Measurements from ENCODE around the gene ZMAT5. TPM values are rescaled to one million over a fixed set of nuclear protein-coding genes. Genes with fewer than 3 reads are reported as not detected.

The ZMAT5 gene
- total RNA-seq, 1 experiment from 2014 or later: 13.4 TPM

DNA sequence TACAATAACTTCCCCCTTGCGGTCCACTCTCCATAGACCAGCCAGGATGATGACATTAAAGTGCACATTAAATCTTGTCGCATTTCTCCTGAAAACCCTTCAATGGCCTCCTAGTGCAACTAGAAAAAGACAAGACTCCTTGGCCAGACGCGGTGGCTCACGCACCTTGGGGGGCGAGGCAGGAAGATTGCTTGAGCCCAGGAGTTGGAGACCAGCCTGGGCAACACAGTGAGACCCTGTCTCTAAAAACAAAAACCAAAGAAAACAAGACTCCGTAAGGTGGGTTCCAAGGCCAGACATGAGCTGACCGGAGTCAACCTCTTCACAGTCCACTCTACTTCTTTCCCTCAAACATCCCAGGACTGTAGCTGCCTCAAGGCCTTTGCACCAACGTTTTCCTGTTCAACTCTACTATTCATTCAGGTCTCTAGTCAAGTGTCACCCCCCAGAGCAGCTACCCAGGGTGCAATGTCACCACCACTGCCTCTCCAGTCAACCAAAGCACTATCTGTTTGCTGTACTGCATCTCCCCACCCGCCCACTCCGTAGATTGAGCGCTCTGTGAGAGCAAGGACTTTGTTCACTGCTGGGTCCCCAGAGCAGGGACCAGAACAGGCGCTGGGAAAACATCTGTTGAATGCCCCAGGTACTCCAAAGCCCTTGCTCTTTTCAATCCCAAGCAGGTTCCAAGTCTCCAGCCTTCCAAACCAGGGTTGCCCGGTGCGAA is 739 bp downstream of the ZMAT5 start:
- Mint-ChIP-seq H3K27ac (peak overlapping the region; percentile 95), H3K27me3 (ENCODE audit: low read depth) (no peaks in the 10 kb centered on the region), H3K4me3 (peak overlapping the region; percentile 100), H3K4me1 (peaks cover 14% of the 10 kb centered on the region), H3K9me3 (no peaks in the 10 kb centered on the region), H3K36me3 (peaks cover 27% of the 10 kb centered on the region)
- peak; percentile 23 for DNase-seq (ENCODE audit: low spot score)
- POLR2A ChIA-PET: interaction anchor here (0.6 to 1.0 kb wide), 2 partner anchors 10 to 16 kb away, joined by 3 read pairs; no protein-coding TSS in a partner anchor
- TF ChIP-seq MYBL2 (CRISPR knock-in tag; IDR thresholded peaks at IDR 0.05): no peak
- TF ChIP-seq ZNF138 (CRISPR knock-in tag; conservative IDR thresholded peaks at IDR 0.05): no peak
- TF ChIP-seq, protein P1, sequence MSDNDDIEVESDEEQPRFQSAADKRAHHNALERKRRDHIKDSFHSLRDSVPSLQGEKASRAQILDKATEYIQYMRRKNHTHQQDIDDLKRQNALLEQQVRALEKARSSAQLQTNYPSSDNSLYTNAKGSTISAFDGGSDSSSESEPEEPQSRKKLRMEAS (CRISPR knock-in tag; IDR thresholded peaks at IDR 0.05): no peak; the same call in 1 of the 2 replicates
- TF ChIP-seq ZNF121 (CRISPR knock-in tag; IDR thresholded peaks at IDR 0.05): peak; percentile 54; the same call in 1 of the 2 replicates
- no peak for TF ChIP-seq GABPB1 (CRISPR knock-in tag; IDR thresholded peaks at IDR 0.05)
- TF ChIP-seq EMX1 (CRISPR knock-in tag; IDR thresholded peaks at IDR 0.05): no peak
- CTCF ChIA-PET: interaction anchor here (0.5 to 1.9 kb wide), 6 partner anchors 8 to 239 kb away, joined by 3 to 12 read pairs (median 3); no protein-coding TSS in a partner anchor
- ATAC-seq: peak; percentile 5; the same call in 1 of the 2 replicates

DNA sequence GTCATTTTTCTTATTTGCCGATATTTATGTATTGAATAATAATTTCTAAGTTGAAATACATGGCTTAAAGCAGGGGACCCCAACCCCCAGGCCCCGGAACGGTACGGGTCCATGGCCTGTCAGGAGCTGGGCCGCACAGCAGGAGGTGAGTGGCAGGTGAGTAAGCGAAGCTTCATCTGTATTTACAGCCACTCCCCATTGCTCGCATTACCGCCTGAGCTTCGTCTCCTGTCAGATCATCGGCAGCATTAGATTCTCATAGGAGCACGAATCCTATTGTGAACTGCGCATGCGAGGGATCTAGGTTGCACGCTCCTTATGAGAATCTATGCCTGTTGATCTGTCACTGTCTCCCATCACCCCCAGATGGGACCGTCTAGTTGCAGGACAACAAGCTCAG is 4.5 kb downstream of the ZMAT5 start:
- CTCF ChIA-PET: interaction anchor here (0.7 to 1.0 kb wide), 2 partner anchors 73 to 243 kb away, joined by 3 read pairs; no protein-coding TSS in a partner anchor
- no peaks in the 10 kb centered on the region for H3K9me3 Mint-ChIP-seq
- H3K27ac Mint-ChIP-seq: no peak overlapping the region
- POLR2A ChIA-PET: interaction anchor here (0.6 kb wide), 2 partner anchors 174 to 320 kb away, joined by 3 to 5 read pairs; no protein-coding TSS in a partner anchor
- peaks cover under 1% of the 10 kb centered on the region for H3K36me3 Mint-ChIP-seq
- no peaks in the 10 kb centered on the region for H3K27me3 Mint-ChIP-seq (ENCODE audit: low read depth)
- peaks cover 6% of the 10 kb centered on the region for H3K4me1 Mint-ChIP-seq
- no peak overlapping the region for H3K4me3 Mint-ChIP-seq
- ATAC-seq (no peak), DNase-seq (ENCODE audit: low spot score) (peak; percentile 48)
- TF ChIP-seq GRHL2 (CRISPR knock-in tag; IDR thresholded peaks at IDR 0.05; ENCODE audit: insufficient replicate concordance, severe bottlenecking) (no peak), NR2C2 (CRISPR knock-in tag; IDR thresholded peaks at IDR 0.05) (no peak), ZNF219 (CRISPR knock-in tag; IDR thresholded peaks at IDR 0.05; ENCODE audit: borderline replicate concordance) (no peak), ZNF263 (CRISPR knock-in tag; IDR thresholded peaks at IDR 0.05; ENCODE audit: low read depth) (no peak), NFE2L1 (CRISPR knock-in tag; IDR thresholded peaks at IDR 0.05) (no peak)
- TF ChIP-seq, protein P2, sequence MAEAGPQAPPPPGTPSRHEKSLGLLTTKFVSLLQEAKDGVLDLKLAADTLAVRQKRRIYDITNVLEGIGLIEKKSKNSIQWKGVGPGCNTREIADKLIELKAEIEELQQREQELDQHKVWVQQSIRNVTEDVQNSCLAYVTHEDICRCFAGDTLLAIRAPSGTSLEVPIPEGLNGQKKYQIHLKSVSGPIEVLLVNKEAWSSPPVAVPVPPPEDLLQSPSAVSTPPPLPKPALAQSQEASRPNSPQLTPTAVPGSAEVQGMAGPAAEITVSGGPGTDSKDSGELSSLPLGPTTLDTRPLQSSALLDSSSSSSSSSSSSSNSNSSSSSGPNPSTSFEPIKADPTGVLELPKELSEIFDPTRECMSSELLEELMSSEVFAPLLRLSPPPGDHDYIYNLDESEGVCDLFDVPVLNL (CRISPR knock-in tag; IDR thresholded peaks at IDR 0.05; ENCODE audit: borderline replicate concordance, low read depth): no peak

DNA sequence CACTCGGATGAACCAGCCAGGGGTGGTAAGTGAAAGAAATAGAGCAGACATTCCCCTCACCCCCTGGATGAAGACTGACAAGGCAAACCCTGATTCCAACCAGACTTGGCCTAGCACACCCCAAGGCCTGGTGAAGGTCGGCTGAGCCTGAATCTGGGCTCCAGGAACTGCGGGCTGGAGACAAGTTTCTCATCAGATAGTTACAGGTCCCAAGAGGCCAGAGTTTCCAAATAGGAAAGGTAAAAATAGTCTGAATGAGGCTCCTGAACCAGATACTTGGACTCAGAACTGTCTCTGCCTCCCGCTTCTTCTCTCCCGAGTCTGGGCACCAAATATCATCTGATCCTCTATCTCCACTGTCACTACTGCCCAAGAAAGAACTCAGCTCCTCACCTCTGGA is 7.8 kb downstream of the ZMAT5 start:
- no peaks in the 10 kb centered on the region for H3K9me3 Mint-ChIP-seq
- DNase-seq (ENCODE audit: low spot score): no peak
- no peak for ATAC-seq
- no peaks in the 10 kb centered on the region for H3K4me1 Mint-ChIP-seq
- TF ChIP-seq, protein P3, sequence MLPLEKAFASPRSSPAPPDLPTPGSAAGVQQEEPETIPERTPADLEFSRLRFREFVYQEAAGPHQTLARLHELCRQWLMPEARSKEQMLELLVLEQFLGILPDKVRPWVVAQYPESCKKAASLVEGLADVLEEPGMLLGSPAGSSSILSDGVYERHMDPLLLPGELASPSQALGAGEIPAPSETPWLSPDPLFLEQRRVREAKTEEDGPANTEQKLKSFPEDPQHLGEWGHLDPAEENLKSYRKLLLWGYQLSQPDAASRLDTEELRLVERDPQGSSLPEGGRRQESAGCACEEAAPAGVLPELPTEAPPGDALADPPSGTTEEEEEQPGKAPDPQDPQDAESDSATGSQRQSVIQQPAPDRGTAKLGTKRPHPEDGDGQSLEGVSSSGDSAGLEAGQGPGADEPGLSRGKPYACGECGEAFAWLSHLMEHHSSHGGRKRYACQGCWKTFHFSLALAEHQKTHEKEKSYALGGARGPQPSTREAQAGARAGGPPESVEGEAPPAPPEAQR (CRISPR knock-in tag; IDR thresholded peaks at IDR 0.05): no peak
- TF ChIP-seq MXD4 (CRISPR knock-in tag; IDR thresholded peaks at IDR 0.05; ENCODE audit: borderline replicate concordance) (no peak), PRRX2 (CRISPR knock-in tag; IDR thresholded peaks at IDR 0.05) (no peak), MYBL2 (CRISPR knock-in tag; IDR thresholded peaks at IDR 0.05) (no peak), ZNF416 (CRISPR knock-in tag; IDR thresholded peaks at IDR 0.05) (no peak)
- TF ChIP-seq, protein P4, sequence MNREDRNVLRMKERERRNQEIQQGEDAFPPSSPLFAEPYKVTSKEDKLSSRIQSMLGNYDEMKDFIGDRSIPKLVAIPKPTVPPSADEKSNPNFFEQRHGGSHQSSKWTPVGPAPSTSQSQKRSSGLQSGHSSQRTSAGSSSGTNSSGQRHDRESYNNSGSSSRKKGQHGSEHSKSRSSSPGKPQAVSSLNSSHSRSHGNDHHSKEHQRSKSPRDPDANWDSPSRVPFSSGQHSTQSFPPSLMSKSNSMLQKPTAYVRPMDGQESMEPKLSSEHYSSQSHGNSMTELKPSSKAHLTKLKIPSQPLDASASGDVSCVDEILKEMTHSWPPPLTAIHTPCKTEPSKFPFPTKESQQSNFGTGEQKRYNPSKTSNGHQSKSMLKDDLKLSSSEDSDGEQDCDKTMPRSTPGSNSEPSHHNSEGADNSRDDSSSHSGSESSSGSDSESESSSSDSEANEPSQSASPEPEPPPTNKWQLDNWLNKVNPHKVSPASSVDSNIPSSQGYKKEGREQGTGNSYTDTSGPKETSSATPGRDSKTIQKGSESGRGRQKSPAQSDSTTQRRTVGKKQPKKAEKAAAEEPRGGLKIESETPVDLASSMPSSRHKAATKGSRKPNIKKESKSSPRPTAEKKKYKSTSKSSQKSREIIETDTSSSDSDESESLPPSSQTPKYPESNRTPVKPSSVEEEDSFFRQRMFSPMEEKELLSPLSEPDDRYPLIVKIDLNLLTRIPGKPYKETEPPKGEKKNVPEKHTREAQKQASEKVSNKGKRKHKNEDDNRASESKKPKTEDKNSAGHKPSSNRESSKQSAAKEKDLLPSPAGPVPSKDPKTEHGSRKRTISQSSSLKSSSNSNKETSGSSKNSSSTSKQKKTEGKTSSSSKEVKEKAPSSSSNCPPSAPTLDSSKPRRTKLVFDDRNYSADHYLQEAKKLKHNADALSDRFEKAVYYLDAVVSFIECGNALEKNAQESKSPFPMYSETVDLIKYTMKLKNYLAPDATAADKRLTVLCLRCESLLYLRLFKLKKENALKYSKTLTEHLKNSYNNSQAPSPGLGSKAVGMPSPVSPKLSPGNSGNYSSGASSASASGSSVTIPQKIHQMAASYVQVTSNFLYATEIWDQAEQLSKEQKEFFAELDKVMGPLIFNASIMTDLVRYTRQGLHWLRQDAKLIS (CRISPR knock-in tag; IDR thresholded peaks at IDR 0.05; ENCODE audit: borderline replicate concordance): no peak
- TF ChIP-seq, protein P5, sequence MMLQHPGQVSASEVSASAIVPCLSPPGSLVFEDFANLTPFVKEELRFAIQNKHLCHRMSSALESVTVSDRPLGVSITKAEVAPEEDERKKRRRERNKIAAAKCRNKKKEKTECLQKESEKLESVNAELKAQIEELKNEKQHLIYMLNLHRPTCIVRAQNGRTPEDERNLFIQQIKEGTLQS (CRISPR knock-in tag; conservative IDR thresholded peaks at IDR 0.05): no peak
- TF ChIP-seq, protein P6, sequence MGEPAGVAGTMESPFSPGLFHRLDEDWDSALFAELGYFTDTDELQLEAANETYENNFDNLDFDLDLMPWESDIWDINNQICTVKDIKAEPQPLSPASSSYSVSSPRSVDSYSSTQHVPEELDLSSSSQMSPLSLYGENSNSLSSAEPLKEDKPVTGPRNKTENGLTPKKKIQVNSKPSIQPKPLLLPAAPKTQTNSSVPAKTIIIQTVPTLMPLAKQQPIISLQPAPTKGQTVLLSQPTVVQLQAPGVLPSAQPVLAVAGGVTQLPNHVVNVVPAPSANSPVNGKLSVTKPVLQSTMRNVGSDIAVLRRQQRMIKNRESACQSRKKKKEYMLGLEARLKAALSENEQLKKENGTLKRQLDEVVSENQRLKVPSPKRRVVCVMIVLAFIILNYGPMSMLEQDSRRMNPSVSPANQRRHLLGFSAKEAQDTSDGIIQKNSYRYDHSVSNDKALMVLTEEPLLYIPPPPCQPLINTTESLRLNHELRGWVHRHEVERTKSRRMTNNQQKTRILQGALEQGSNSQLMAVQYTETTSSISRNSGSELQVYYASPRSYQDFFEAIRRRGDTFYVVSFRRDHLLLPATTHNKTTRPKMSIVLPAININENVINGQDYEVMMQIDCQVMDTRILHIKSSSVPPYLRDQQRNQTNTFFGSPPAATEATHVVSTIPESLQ (CRISPR knock-in tag; IDR thresholded peaks at IDR 0.05): no peak
- TF ChIP-seq, protein P7, sequence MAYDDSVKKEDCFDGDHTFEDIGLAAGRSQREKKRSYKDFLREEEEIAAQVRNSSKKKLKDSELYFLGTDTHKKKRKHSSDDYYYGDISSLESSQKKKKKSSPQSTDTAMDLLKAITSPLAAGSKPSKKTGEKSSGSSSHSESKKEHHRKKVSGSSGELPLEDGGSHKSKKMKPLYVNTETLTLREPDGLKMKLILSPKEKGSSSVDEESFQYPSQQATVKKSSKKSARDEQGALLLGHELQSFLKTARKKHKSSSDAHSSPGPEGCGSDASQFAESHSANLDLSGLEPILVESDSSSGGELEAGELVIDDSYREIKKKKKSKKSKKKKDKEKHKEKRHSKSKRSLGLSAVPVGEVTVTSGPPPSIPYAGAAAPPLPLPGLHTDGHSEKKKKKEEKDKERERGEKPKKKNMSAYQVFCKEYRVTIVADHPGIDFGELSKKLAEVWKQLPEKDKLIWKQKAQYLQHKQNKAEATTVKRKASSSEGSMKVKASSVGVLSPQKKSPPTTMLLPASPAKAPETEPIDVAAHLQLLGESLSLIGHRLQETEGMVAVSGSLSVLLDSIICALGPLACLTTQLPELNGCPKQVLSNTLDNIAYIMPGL (CRISPR knock-in tag; IDR thresholded peaks at IDR 0.05): no peak
- ChIA-PET CTCF (interaction anchor here (0.6 to 1.0 kb wide), 2 partner anchors 8 to 169 kb away, joined by 3 read pairs; partner anchors contain the start of genes UQCR10 and ZMAT5), POLR2A (no interaction called here)
- H3K4me3 Mint-ChIP-seq: no peak overlapping the region
- no peaks in the 10 kb centered on the region for H3K36me3 Mint-ChIP-seq
- H3K27me3 Mint-ChIP-seq (ENCODE audit: low read depth): no peaks in the 10 kb centered on the region
- H3K27ac Mint-ChIP-seq: no peak overlapping the region

Data from WTC11 (cell line).